Measurements from ENCODE around the gene NTN5.

DNA sequence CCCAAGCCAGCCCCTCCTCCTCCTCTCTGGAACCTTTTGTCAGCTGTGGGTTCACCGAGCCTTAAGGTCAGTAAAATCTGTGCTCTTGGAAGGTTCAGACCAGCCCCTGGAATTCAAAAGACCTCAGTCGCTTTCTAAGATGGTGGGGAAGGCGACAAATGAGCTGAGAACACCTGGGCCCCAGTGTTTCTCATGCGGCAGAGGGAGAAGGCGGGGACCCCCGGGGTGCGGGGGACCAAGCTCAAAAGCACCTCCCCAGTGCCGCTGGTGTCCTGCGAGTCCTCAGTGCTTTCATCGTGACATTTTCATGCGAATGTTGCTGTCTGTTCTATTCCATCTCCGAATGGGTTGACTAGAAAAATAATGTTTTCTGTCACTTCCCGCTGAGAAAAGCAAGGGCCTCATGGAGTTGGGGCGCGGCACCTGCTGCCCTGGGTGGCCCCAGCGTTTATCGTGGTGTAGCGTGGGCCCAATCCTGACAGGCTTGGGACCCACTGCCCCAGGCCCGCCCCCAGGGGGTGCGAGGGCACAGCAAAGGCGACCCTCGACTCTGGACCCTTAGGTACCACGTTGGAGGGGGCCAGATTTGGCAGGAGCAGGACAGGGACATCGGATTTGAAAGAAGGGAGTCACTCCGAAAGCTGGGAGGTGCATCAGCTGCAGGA is 751 bp upstream of the NTN5 start:
- TF ChIP-seq POLR2AphosphoS5 (IDR thresholded peaks at IDR 0.05; ENCODE audit: low read depth, low read length) (no peak), TAF1 (IDR thresholded peaks at IDR 0.05; ENCODE audit: low read depth, low read length) (no peak), POLR2A (IDR thresholded peaks at IDR 0.05; ENCODE audit: low read depth, low read length) (no peak), SPI1 (IDR thresholded peaks at IDR 0.05; ENCODE audit: low read depth, low read length) (no peak), POU2F2 (IDR thresholded peaks at IDR 0.05; ENCODE audit: low read depth, low read length) (no peak), PAX5 (IDR thresholded peaks at IDR 0.05; ENCODE audit: insufficient read depth, low read length, severe bottlenecking) (no peak)

All from GM12891 (cell line).